ENCODE measurements around the gene INPP5A.

DNA sequence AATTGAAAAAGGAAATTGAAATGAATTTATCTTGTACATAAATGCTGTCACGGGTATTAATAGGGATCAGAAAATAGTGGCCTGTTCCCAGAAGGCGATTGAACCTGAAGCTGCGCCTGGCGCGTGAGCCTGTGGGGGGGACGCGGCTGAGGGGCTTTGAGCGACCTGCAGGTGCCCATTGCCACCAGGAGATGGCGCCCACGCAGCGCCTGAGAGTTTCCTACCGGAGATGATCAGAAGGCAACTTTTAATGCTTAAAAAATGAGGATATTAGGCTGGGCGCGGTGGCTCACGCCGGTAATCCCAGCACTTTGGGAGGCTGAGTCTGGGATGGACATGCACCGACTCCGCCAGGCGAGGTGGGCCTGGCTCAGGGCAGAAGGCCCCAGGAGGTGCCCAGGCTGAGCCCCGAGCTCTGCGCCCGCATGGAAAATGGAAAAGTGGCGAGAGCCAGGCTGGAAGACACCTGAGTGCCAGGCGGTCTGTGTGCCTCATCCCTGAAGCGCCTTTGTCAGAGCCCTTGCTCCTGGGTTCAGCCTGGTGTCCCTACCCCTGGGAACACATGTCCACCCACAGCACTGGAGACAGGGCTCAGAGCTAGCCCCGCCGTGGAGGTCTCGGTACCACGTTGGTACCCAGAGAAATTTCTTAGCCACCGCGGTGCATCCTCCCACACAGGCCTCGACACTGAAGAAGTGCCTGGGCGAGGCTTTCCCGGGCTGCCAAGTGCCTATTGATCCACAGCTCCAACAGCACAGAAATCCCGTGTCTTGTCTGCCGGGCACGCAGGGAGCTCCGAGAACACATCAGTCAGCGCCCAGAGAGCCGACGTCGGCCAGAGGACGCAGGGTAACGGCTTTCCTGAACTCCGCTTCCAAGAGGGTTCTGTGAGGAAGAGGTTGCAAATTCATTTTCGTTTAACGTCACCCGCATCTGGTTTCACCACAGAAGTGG is 117.4 kb downstream of the INPP5A start:
- TF ChIP-seq, protein P1, sequence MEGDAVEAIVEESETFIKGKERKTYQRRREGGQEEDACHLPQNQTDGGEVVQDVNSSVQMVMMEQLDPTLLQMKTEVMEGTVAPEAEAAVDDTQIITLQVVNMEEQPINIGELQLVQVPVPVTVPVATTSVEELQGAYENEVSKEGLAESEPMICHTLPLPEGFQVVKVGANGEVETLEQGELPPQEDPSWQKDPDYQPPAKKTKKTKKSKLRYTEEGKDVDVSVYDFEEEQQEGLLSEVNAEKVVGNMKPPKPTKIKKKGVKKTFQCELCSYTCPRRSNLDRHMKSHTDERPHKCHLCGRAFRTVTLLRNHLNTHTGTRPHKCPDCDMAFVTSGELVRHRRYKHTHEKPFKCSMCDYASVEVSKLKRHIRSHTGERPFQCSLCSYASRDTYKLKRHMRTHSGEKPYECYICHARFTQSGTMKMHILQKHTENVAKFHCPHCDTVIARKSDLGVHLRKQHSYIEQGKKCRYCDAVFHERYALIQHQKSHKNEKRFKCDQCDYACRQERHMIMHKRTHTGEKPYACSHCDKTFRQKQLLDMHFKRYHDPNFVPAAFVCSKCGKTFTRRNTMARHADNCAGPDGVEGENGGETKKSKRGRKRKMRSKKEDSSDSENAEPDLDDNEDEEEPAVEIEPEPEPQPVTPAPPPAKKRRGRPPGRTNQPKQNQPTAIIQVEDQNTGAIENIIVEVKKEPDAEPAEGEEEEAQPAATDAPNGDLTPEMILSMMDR (conservative IDR thresholded peaks at IDR 0.05; ENCODE audit: low read length), result peak; percentile 87
- no peak for TF ChIP-seq EZH2phosphoT487 (IDR thresholded peaks at IDR 0.05; ENCODE audit: borderline replicate concordance)

Measured in Loucy (cell line).